ENCODE data around the gene MILR1. TPM values are rescaled to one million over a fixed set of nuclear protein-coding genes. Genes with fewer than 3 reads are reported as not detected.
"Not testable (repeated sequence)": the region's sequence is repeated elsewhere in the genome, so short reads cannot be mapped to it uniquely, and the experiment has no call there.

Gene MILR1
- polyA plus RNA-seq, 1 experiment: 0.75 TPM

- H3K36me3 ChIP-seq (ENCODE audit: control insufficient read depth, insufficient read depth, low read length): no peaks in the 10 kb centered on the region
- ChIA-PET POLR2A (interaction anchor here (0.5 kb wide), 1 partner anchor 8 kb away, joined by 3 read pairs; no protein-coding TSS in a partner anchor), CTCF (interaction anchor here (0.6 to 15.3 kb wide), 31 partner anchors 11 to 380 kb away, joined by 3 to 481 read pairs (median 4); partner anchors contain the start of genes CEP95, DDX5 and POLG2)
- peak; percentile 67 for TF ChIP-seq CTCF (IDR thresholded peaks at IDR 0.05; ENCODE audit: insufficient read depth, low read depth, low read length)
- peak; percentile 14 for DNase-seq (ENCODE audit: low read depth)
- peaks cover 2% of the 10 kb centered on the region; the same call in 1 of the 2 replicates for H3K27me3 ChIP-seq (ENCODE audit: control insufficient read depth, insufficient read depth, low read length)
- no peak overlapping the region for H3K4me3 ChIP-seq (ENCODE audit: low read depth, low read length)
Measured at GRCh38 chr17:64418506-64419339, 30.2 kb upstream of the MILR1 start.

- no peaks in the 10 kb centered on the region for H3K36me3 ChIP-seq (ENCODE audit: control insufficient read depth, insufficient read depth, low read length)
- POLR2A ChIA-PET: no interaction called here
- H3K4me3 ChIP-seq (ENCODE audit: low read depth, low read length): no peak overlapping the region
- DNase-seq (ENCODE audit: low read depth): peak; percentile 15
- CTCF ChIA-PET: interaction anchor here (0.7 to 15.3 kb wide), 36 partner anchors 9 to 357 kb away, joined by 3 to 481 read pairs (median 4); partner anchors contain the start of genes CEP95, DDX5 and POLG2
- H3K27me3 ChIP-seq (ENCODE audit: control insufficient read depth, insufficient read depth, low read length): peaks cover 2% of the 10 kb centered on the region; the same call in 1 of the 2 replicates
- TF ChIP-seq CTCF (IDR thresholded peaks at IDR 0.05; ENCODE audit: insufficient read depth, low read depth, low read length): peak; percentile 71
Measured at GRCh38 chr17:64420143-64420670, 28.7 kb upstream of the MILR1 start.

- DNase-seq (ENCODE audit: low read depth); H3K36me3 ChIP-seq (ENCODE audit: control insufficient read depth, insufficient read depth, low read length); POLR2A ChIA-PET; H3K27me3 ChIP-seq (ENCODE audit: control insufficient read depth, insufficient read depth, low read length); H3K4me3 ChIP-seq (ENCODE audit: low read depth, low read length): not testable (repeated sequence)
- CTCF ChIA-PET: interaction anchor here (0.6 to 15.3 kb wide), 7 partner anchors 57 to 227 kb away, joined by 3 to 481 read pairs (median 6); partner anchors contain the start of gene POLG2
Measured at GRCh38 chr17:64422121-64422520, 26.8 kb upstream of the MILR1 start.

GRCh38 chr17:64423881-64424280 is 25.0 kb upstream of the MILR1 start:
- DNase-seq (ENCODE audit: low read depth): no peak

GRCh38 chr17:64424324-64424849 is 24.5 kb upstream of the MILR1 start:
- no peak for TF ChIP-seq CTCF (IDR thresholded peaks at IDR 0.05; ENCODE audit: insufficient read depth, low read depth, low read length)
- H3K36me3 ChIP-seq (ENCODE audit: control insufficient read depth, insufficient read depth, low read length): no peaks in the 10 kb centered on the region
- CTCF ChIA-PET: interaction anchor here (0.6 to 15.3 kb wide), 4 partner anchors 69 to 434 kb away, joined by 3 to 481 read pairs (median 112); partner anchors contain the start of gene POLG2
- DNase-seq (ENCODE audit: low read depth): no peak
- H3K27me3 ChIP-seq (ENCODE audit: control insufficient read depth, insufficient read depth, low read length): no peaks in the 10 kb centered on the region
- POLR2A ChIA-PET: no interaction called here
- no peak overlapping the region for H3K4me3 ChIP-seq (ENCODE audit: low read depth, low read length)

More at GRCh38 chr17:64423881-64424280, 25.0 kb upstream of the MILR1 start:
- CTCF ChIA-PET: interaction anchor here (1.0 to 15.3 kb wide), 3 partner anchors 70 to 433 kb away, joined by 3 to 481 read pairs (median 220); partner anchors contain the start of gene POLG2
- POLR2A ChIA-PET: no interaction called here
- no peaks in the 10 kb centered on the region for H3K36me3 ChIP-seq (ENCODE audit: control insufficient read depth, insufficient read depth, low read length)
- H3K27me3 ChIP-seq (ENCODE audit: control insufficient read depth, insufficient read depth, low read length): no peaks in the 10 kb centered on the region
- TF ChIP-seq CTCF (IDR thresholded peaks at IDR 0.05; ENCODE audit: insufficient read depth, low read depth, low read length): no peak
- no peak overlapping the region for H3K4me3 ChIP-seq (ENCODE audit: low read depth, low read length)
